SK-N-SH (cell line): ENCODE results near the gene LRRIQ4. TPM values are rescaled to one million over a fixed set of nuclear protein-coding genes. Genes with fewer than 3 reads are reported as not detected.
A peak's percentile ranks its signal among the peaks of the same experiment; 100 is the strongest.

Source experiments
- CTCF ChIA-PET: fragments of 300-600, 350-600 bp; formaldehyde crosslinking; extraction: SDS; loops from one replicate; lab custom pipeline; 2021; lab: Yijun Ruan, JAX
- POLR2A ChIA-PET: fragments of 350-600 bp; sonication (Branson Sonifier 250); formaldehyde crosslinking; extraction: SDS; loops from one replicate; lab custom pipeline; 2020; ENCODE audit warnings: antibody characterized with exemption, inconsistent platforms; lab: Yijun Ruan, JAX
- DNase-seq: peaks from one replicate; pipeline ENCODE4 v3.0.0; 2012
- H2AFZ ChIP-seq: fragments of 200-600 bp; sonication (generic); 2 replicates; pipeline ENCODE4 v1.8.1; 2016; ENCODE audit warnings: antibody characterized with exemption, mild to moderate bottlenecking, low read depth
- H3F3A ChIP-seq: fragments of 200-600 bp; sonication (generic); replicated peaks from 2 replicates; pipeline ENCODE3; 2016; ENCODE audit warnings: antibody characterized with exemption, mild to moderate bottlenecking; ENCODE audit not compliant: insufficient read depth
- H3K27ac ChIP-seq, 2 experiments: fragments of 200-500 bp in 1 of 2; fragments of 200-600 bp in 1 of 2; sonication (Bioruptor generic) in 1 of 2; sonication (generic), shearing (Covaris generic) in 1 of 2; 2 replicates each; pipeline versions ENCODE4 v1.5.1 to v1.6.1; 2014 to 2016; ENCODE audit warnings: low read depth in 2 of 2, inconsistent platforms in 1 of 2, low read length in 1 of 2, mild to moderate bottlenecking in 1 of 2, mixed read lengths in 1 of 2
- H3K27me3 ChIP-seq: fragments of 200-600 bp; sonication (generic), shearing (Covaris generic); 2 replicates; pipeline ENCODE4 v1.6.1; 2016; ENCODE audit warnings: mixed run types; ENCODE audit not compliant: insufficient read depth
- H3K36me3 ChIP-seq, 2 experiments: fragments of 200-500 bp in 1 of 2; fragments of 200-600 bp in 1 of 2; sonication (Bioruptor generic) in 1 of 2; sonication (generic) in 1 of 2; replicated peaks in 1 of 2; 2 replicates each; pipeline versions ENCODE3 to v1.5.1; 2014 to 2016; ENCODE audit warnings: low read length in 1 of 2, mild to moderate bottlenecking in 1 of 2; ENCODE audit not compliant: insufficient read depth in 2 of 2, control insufficient read depth in 1 of 2
- H3K4me1 ChIP-seq, 2 experiments: fragments of 200-500 bp in 1 of 2; fragments of 200-600 bp in 1 of 2; sonication (Bioruptor generic) in 1 of 2; sonication (generic), shearing (Covaris generic) in 1 of 2; 2 replicates each; pipeline versions ENCODE4 v1.5.1 to v1.6.1; 2014 to 2016; ENCODE audit warnings: low read depth in 1 of 2, low read length in 1 of 2, mixed run types in 1 of 2; ENCODE audit not compliant: insufficient read depth in 2 of 2, control insufficient read depth in 1 of 2
- H3K4me2 ChIP-seq: fragments of 200-600 bp; sonication (generic), shearing (Covaris generic); 2 replicates; pipeline ENCODE4 v1.6.1; 2017; ENCODE audit warnings: mixed run types
- H3K4me3 ChIP-seq, 2 experiments: fragments of 200-500 bp in 1 of 2; fragments of 200-600 bp in 1 of 2; sonication (Bioruptor generic) in 1 of 2; sonication (generic), shearing (Covaris generic) in 1 of 2; 2 replicates each; pipeline versions ENCODE4 v1.5.1 to v1.8.1; 2014 to 2016; ENCODE audit warnings: low read depth in 2 of 2, inconsistent platforms in 1 of 2, low read length in 1 of 2, mild to moderate bottlenecking in 1 of 2, mixed read lengths in 1 of 2, moderate library complexity in 1 of 2
- H3K79me2 ChIP-seq: fragments of 200-600 bp; sonication (generic); 2 replicates; pipeline ENCODE4 v1.8.1; 2017; ENCODE audit warnings: mild to moderate bottlenecking; ENCODE audit not compliant: insufficient read depth
- H3K9ac ChIP-seq: fragments of 200-600 bp; sonication (generic); 2 replicates; pipeline ENCODE4 v1.6.1; 2017; ENCODE audit warnings: mixed run types
- H3K9me2 ChIP-seq: fragments of 200-600 bp; sonication (generic); 2 replicates; pipeline ENCODE4 v1.6.1; 2017; ENCODE audit warnings: mixed run types
- H3K9me3 ChIP-seq: fragments of 200-600 bp; sonication (generic); 2 replicates; pipeline ENCODE4 v1.6.1; 2017; ENCODE audit warnings: mixed run types, mild to moderate bottlenecking, moderate library complexity
- H4K20me1 ChIP-seq: fragments of 200-600 bp; sonication (generic); 2 replicates; pipeline ENCODE4 v1.6.1; 2017; ENCODE audit warnings: mild to moderate bottlenecking, mixed run types; ENCODE audit not compliant: insufficient read depth
- CHD2 ChIP-seq: fragments of 150-350 bp; IDR thresholded peaks from 2 replicates; pipeline ENCODE4 v1.6.1; 2018; ENCODE audit warnings: low read length; ENCODE audit not compliant: partially characterized antibody
- ELF1 ChIP-seq: IDR thresholded peaks from 2 replicates; pipeline ENCODE4 v1.4.0; 2012
- EP300 ChIP-seq, 2 experiments: IDR thresholded peaks; 2 replicates each; pipeline versions ENCODE4 v1.4.0 to v1.6.1; 2012; ENCODE audit warnings: borderline replicate concordance in 1 of 2, low read depth in 1 of 2, low read length in 1 of 2
- FOSL2 ChIP-seq: IDR thresholded peaks from 2 replicates; pipeline ENCODE4 v1.4.0; 2012; ENCODE audit warnings: low read depth, mild to moderate bottlenecking, moderate library complexity, borderline replicate concordance
- FOXJ3 ChIP-seq: sonication (generic); formaldehyde crosslinking; IDR thresholded peaks from 2 replicates; pipeline ENCODE4 v1.5.1; 2020; ENCODE audit warnings: mild to moderate bottlenecking, missing genetic modification reagents
- IRF3 ChIP-seq: fragments of 150-350 bp; IDR thresholded peaks from 2 replicates; pipeline ENCODE4 v1.6.1; 2016; ENCODE audit warnings: mild to moderate bottlenecking, low read depth, low read length
- JUND ChIP-seq: IDR thresholded peaks from 2 replicates; pipeline ENCODE4 v1.4.0; 2012
- MAX ChIP-seq: IDR thresholded peaks from 2 replicates; pipeline ENCODE4 v1.4.0; 2012; ENCODE audit warnings: low read depth
- NFIC ChIP-seq: IDR thresholded peaks from 2 replicates; pipeline ENCODE4 v1.4.0; 2012; ENCODE audit warnings: borderline replicate concordance
- NRF1 ChIP-seq: IDR thresholded peaks from 2 replicates; pipeline ENCODE4 v1.6.1; 2012; ENCODE audit warnings: low read depth, mild to moderate bottlenecking, low read length
- PBX3 ChIP-seq: IDR thresholded peaks from 2 replicates; pipeline ENCODE4; 2012
- RAD21 ChIP-seq: IDR thresholded peaks from 2 replicates; pipeline ENCODE4 v1.6.1; 2012; ENCODE audit warnings: mild to moderate bottlenecking, low read length
- RCOR1 ChIP-seq: fragments of 150-350 bp; IDR thresholded peaks from 2 replicates; pipeline ENCODE4 v1.6.1; 2017; ENCODE audit warnings: antibody characterized with exemption, low read length
- REST ChIP-seq: IDR thresholded peaks from 2 replicates; pipeline ENCODE4 v1.6.1; 2012; ENCODE audit warnings: mild to moderate bottlenecking, low read depth, low read length, moderate library complexity
- RFX5 ChIP-seq: IDR thresholded peaks from 2 replicates; pipeline ENCODE4 v1.6.1; 2012; ENCODE audit warnings: mild to moderate bottlenecking, improper control_type of control experiment, low read length
- TAF1 ChIP-seq: IDR thresholded peaks from 2 replicates; pipeline ENCODE4 v1.6.1; 2012; ENCODE audit warnings: low read depth, mild to moderate bottlenecking, low read length, moderate library complexity, borderline replicate concordance
- TCF12 ChIP-seq: IDR thresholded peaks from 2 replicates; pipeline ENCODE4 v1.4.0; 2012
- TEAD4 ChIP-seq: IDR thresholded peaks from 2 replicates; pipeline ENCODE4 v1.4.0; 2012; ENCODE audit warnings: mild to moderate bottlenecking, borderline replicate concordance; ENCODE audit not compliant: insufficient read depth
- USF2 ChIP-seq: fragments of 150-350 bp; IDR thresholded peaks from 2 replicates; pipeline ENCODE4 v1.6.1; 2017; ENCODE audit warnings: antibody characterized with exemption, low read length, low read depth, borderline replicate concordance
- ZBTB33 ChIP-seq: IDR thresholded peaks from 2 replicates; pipeline ENCODE4 v1.4.0; 2012; ENCODE audit warnings: low read depth, borderline replicate concordance
- WGBS: methylation state at CpG from one replicate; pipeline ENCODE4 v1.1.6; 2017; ENCODE audit warnings: low lambda C conversion rate; 5-methylcytosine and 5-hydroxymethylcytosine counted together
- polyA plus RNA-seq, 3 experiments: library from polyadenylated mRNA; depleted of rRNA; stranded (reverse); fragments of >200 nt; gene quantifications; 2 replicates each; pipeline ENCODE4 v1.2.3, GENCODE V29; 2012

The LRRIQ4 gene
- polyA plus RNA-seq, 1 of the 3 experiments (the other 2 are of a cell fraction): not detected

GRCh38 chr3:169772897-169773816, 39.5 kb upstream of the LRRIQ4 start, which contains the start of gene MYNN (continued):
- no peak for TF ChIP-seq PBX3
- peak; percentile 63; the same call in 1 of the 2 replicates for TF ChIP-seq MAX
- TF ChIP-seq EP300 (IDR thresholded peaks at IDR 0.05; ENCODE audit: borderline replicate concordance in 1 of 2, low read depth in 1 of 2, low read length in 1 of 2): no peak
- TF ChIP-seq ZBTB33: peak; percentile 50; the same call in 1 of the 2 replicates
- no peak for TF ChIP-seq TCF12
- TF ChIP-seq JUND: no peak
- TF ChIP-seq RAD21: no peak; the same call in 1 of the 2 replicates
- no peak for TF ChIP-seq ELF1
- peak; percentile 28; the same call in 1 of the 2 replicates for TF ChIP-seq TAF1
- no peak for TF ChIP-seq NRF1
- TF ChIP-seq RCOR1: no peak
- TF ChIP-seq RFX5: no peak

- H3K9me3 ChIP-seq: no peaks in the 10 kb centered on the region
- H3K9ac ChIP-seq: peak overlapping the region; percentile 92
- no peak for DNase-seq
- H2AFZ ChIP-seq: no peak overlapping the region
- H3K27me3 ChIP-seq: no peaks in the 10 kb centered on the region
- peaks cover 52% of the 10 kb centered on the region for H3K79me2 ChIP-seq
- peak overlapping the region; percentile 93 for H3K4me2 ChIP-seq
- POLR2A ChIA-PET: interaction anchor here (1.0 kb wide), 1 partner anchor 204 kb away, joined by 3 read pairs; no protein-coding TSS in a partner anchor
- peaks cover 30% of the 10 kb centered on the region for H3F3A ChIP-seq
- H3K4me1 ChIP-seq: peaks cover 4 to 10% of the 10 kb centered on the region in 2 experiments; a peak in 3 of 4 replicates
- CTCF ChIA-PET: interaction anchor here (1.0 to 3.1 kb wide), 3 partner anchors 11 to 29 kb away, joined by 3 to 13 read pairs (median 3); no protein-coding TSS in a partner anchor
- H3K4me3 ChIP-seq: peak overlapping the region; percentile 100
- peaks cover 39 to 46% of the 10 kb centered on the region in 2 experiments for H3K36me3 ChIP-seq
- WGBS: 29% methylated on average over 5 of the region's 5 CpGs
- no peaks in the 10 kb centered on the region for H3K9me2 ChIP-seq
- 0 out of 2 replicates have a peak, but pooled peaks cover 4% of the 10 kb centered on the region for H4K20me1 ChIP-seq
- H3K27ac ChIP-seq: peak overlapping the region in 1 of 2 experiments; percentile 22; a peak in 2 of 4 replicates
- no peak for TF ChIP-seq REST
- no peak for TF ChIP-seq TAF1
- no peak for TF ChIP-seq MAX
- no peak for TF ChIP-seq USF2
- no peak for TF ChIP-seq FOXJ3 (CRISPR knock-in tag)
- TF ChIP-seq CHD2: no peak
- no peak for TF ChIP-seq TEAD4
- TF ChIP-seq FOSL2: no peak
- TF ChIP-seq IRF3: no peak
- TF ChIP-seq NFIC: no peak
These were observed 38.5 kb upstream of the LRRIQ4 start for GRCh38 chr3:169774186-169774585.
